Caco-2 (cell line): ENCODE data around the gene TSHR. TPM values are rescaled to one million over a fixed set of nuclear protein-coding genes. Genes with fewer than 3 reads are reported as not detected.

Experiments used
- BruUV-seq: library from RNA; stranded (reverse); fragments of 400-500 nt; replicated peaks from 2 replicates; lab custom pipeline; 2021; lab: Mats Ljungman, UMichigan
- CTCF ChIA-PET: fragments of 300-600 bp; sonication (Branson Sonifier 250); formaldehyde crosslinking; loops from one replicate; lab custom pipeline; 2022; ENCODE audit warnings: antibody characterized with exemption; lab: Charles Lee
- POLR2A ChIA-PET: fragments of 300-600 bp; sonication (Branson Sonifier 250); formaldehyde crosslinking; loops from one replicate; lab custom pipeline; 2022; ENCODE audit warnings: antibody characterized with exemption; lab: Charles Lee
- DNase-seq, 2 experiments: peaks; one replicate each; pipeline versions ENCODE4 v3.0.0 to v3.0.0-alpha.2; 2020 to 2022
- H3K27me3 ChIP-seq: replicated peaks from 2 replicates; pipeline ENCODE4 v1.6.0; 2011; ENCODE audit warnings: low read length; ENCODE audit not compliant: control insufficient read depth, insufficient read depth
- H3K36me3 ChIP-seq: 2 replicates; pipeline ENCODE4 v1.5.1; 2011; ENCODE audit warnings: low read length; ENCODE audit not compliant: control insufficient read depth, insufficient read depth
- H3K4me1 ChIP-seq: fragments of 250-450 bp; sonication (Bioruptor Pico); 2 replicates; pipeline ENCODE4 v1.5.1; 2020; ENCODE audit warnings: mild to moderate bottlenecking
- H3K4me3 ChIP-seq: 2 replicates; pipeline ENCODE4 v1.5.1; 2011; ENCODE audit warnings: low read depth, mild to moderate bottlenecking, control low read depth, low read length
- H3K9me3 ChIP-seq: fragments of 250-450 bp; sonication (Bioruptor Pico); 2 replicates; pipeline ENCODE4 v1.5.1; 2020; ENCODE audit warnings: mild to moderate bottlenecking, moderate library complexity
- H3K27ac Mint-ChIP-seq: one replicate; pipeline ENCODE4 v1.8.0; 2022; ENCODE audit warnings: mixed read lengths; ENCODE audit not compliant: unreplicated experiment
- H3K27me3 Mint-ChIP-seq: one replicate; pipeline ENCODE4 v1.8.0; 2022; ENCODE audit warnings: mixed read lengths; ENCODE audit not compliant: insufficient read depth, unreplicated experiment
- H3K36me3 Mint-ChIP-seq: one replicate; pipeline ENCODE4 v1.8.0; 2022; ENCODE audit warnings: mild to moderate bottlenecking, mixed read lengths; ENCODE audit not compliant: insufficient read depth, unreplicated experiment
- H3K4me1 Mint-ChIP-seq: one replicate; pipeline ENCODE4 v1.8.0; 2022; ENCODE audit warnings: low read depth, mixed read lengths; ENCODE audit not compliant: unreplicated experiment
- H3K4me3 Mint-ChIP-seq: one replicate; pipeline ENCODE4 v1.8.0; 2022; ENCODE audit warnings: mild to moderate bottlenecking, moderate library complexity, mixed read lengths; ENCODE audit not compliant: unreplicated experiment
- H3K9me3 Mint-ChIP-seq: one replicate; pipeline ENCODE4 v1.8.0; 2022; ENCODE audit warnings: mixed read lengths; ENCODE audit not compliant: unreplicated experiment
- intact Hi-C: fragments of 100-400 bp; cut with micrococcal nuclease; formaldehyde crosslinking; loops from one replicate; pipeline ENCODE4 v1.10.0; 2022; ENCODE audit not compliant: unreplicated experiment
- total RNA-seq: library from RNA; stranded (reverse); gene quantifications from 2 replicates; pipeline ENCODE4 v1.2.3, GENCODE V29; 2022
- TF ChIP-seq, protein P1 (sequence below), 2 experiments: fragments of 200-600 bp in 1 of 2; IDR thresholded peaks; 1 replicate in 1 of 2; 2 replicates in 1 of 2; pipeline versions ENCODE4 v1.5.1 to v1.8.0; 2011 to 2022; ENCODE audit warnings: antibody characterized with exemption in 1 of 2, control low read depth in 1 of 2, inconsistent platforms in 1 of 2, low read depth in 1 of 2, low read length in 1 of 2, mild to moderate bottlenecking in 1 of 2, moderate library complexity in 1 of 2; ENCODE audit not compliant: insufficient read depth in 1 of 2, severe bottlenecking in 1 of 2, unreplicated experiment in 1 of 2

TSHR gene
- total RNA-seq, 1 experiment from 2014 or later, result not detected

DNA sequence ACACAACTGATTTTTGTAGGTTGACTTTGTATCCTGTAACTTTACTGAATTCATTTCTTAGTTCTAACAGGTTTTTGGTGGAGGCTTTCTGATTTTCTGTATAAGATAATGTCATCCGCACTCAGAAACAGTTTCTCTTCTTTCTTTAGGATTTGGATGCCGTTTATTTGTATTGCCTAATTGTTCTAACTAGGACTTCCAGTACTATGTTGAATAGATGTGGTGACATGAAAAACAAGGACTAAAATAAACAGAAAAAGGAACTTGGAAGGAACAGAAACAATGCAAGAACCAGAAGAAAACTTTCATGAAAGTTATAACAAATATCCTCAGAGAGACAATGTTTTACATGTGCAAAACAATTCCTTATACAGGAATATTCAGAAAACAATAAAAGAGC lies 165.1 kb downstream of the TSHR start:
- no peaks in the 10 kb centered on the region for H3K4me1 Mint-ChIP-seq
- no peak overlapping the region for H3K4me3 Mint-ChIP-seq
- H3K4me1 ChIP-seq, result no peaks in the 10 kb centered on the region
- no peak overlapping the region for H3K4me3 ChIP-seq
- H3K27me3 ChIP-seq, result no peaks in the 10 kb centered on the region
- intact Hi-C loops, result no loop called here
- CTCF ChIA-PET, result no interaction called here
- peaks cover 7% of the 10 kb centered on the region for H3K9me3 Mint-ChIP-seq
- POLR2A ChIA-PET, result no interaction called here
- no peak overlapping the region for H3K27ac Mint-ChIP-seq
- no peaks in the 10 kb centered on the region for H3K9me3 ChIP-seq
- no peaks in the 10 kb centered on the region for H3K27me3 Mint-ChIP-seq
- no TSS peak for BruUV-seq
- no peaks in the 10 kb centered on the region for H3K36me3 ChIP-seq
- no peaks in the 10 kb centered on the region for H3K36me3 Mint-ChIP-seq
- no peak for DNase-seq
- TF ChIP-seq, protein P1, sequence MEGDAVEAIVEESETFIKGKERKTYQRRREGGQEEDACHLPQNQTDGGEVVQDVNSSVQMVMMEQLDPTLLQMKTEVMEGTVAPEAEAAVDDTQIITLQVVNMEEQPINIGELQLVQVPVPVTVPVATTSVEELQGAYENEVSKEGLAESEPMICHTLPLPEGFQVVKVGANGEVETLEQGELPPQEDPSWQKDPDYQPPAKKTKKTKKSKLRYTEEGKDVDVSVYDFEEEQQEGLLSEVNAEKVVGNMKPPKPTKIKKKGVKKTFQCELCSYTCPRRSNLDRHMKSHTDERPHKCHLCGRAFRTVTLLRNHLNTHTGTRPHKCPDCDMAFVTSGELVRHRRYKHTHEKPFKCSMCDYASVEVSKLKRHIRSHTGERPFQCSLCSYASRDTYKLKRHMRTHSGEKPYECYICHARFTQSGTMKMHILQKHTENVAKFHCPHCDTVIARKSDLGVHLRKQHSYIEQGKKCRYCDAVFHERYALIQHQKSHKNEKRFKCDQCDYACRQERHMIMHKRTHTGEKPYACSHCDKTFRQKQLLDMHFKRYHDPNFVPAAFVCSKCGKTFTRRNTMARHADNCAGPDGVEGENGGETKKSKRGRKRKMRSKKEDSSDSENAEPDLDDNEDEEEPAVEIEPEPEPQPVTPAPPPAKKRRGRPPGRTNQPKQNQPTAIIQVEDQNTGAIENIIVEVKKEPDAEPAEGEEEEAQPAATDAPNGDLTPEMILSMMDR (IDR thresholded peaks at IDR 0.05; ENCODE audit: insufficient read depth in 1 of 2, low read depth in 1 of 2, low read length in 1 of 2, severe bottlenecking in 1 of 2, unreplicated experiment in 1 of 2), result no peak

GRCh38 chr14:81122326-81122725 lies 166.9 kb downstream of the TSHR start:
- no peak overlapping the region for H3K27ac Mint-ChIP-seq
- CTCF ChIA-PET, result no interaction called here
- Histone ChIP-seq H3K4me1 (no peaks in the 10 kb centered on the region), H3K36me3 (no peaks in the 10 kb centered on the region), H3K9me3 (no peaks in the 10 kb centered on the region), H3K4me3 (no peak overlapping the region), H3K27me3 (no peaks in the 10 kb centered on the region)
- POLR2A ChIA-PET, result no interaction called here
- intact Hi-C loops, result no loop called here
- DNase-seq, result no peak
- no peaks in the 10 kb centered on the region for H3K4me1 Mint-ChIP-seq
- H3K36me3 Mint-ChIP-seq, result no peaks in the 10 kb centered on the region
- H3K27me3 Mint-ChIP-seq, result no peaks in the 10 kb centered on the region
- H3K4me3 Mint-ChIP-seq, result no peak overlapping the region
- TF ChIP-seq, protein P1 (IDR thresholded peaks at IDR 0.05; ENCODE audit: insufficient read depth in 1 of 2, low read depth in 1 of 2, low read length in 1 of 2, severe bottlenecking in 1 of 2, unreplicated experiment in 1 of 2), result no peak
- peaks cover 9% of the 10 kb centered on the region for H3K9me3 Mint-ChIP-seq
- BruUV-seq, result no TSS peak

DNA sequence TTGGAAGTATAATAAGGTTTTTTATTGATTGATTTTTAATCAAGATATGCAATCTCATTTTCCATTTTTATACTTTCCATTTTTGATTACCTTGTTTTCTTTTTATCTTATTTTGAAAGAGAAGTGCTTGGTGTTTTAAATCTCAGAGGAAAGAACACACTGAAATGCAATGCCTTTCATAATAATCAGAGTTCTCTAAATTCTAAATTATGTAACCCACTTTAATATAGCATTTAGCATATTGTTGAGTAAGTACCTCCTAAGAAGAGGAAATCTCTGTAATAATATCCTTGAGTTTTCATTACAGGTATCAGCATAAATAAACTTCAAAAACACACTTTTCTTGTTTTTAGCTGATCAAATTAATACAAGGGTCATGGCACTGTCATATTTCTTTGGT lies 168.4 kb downstream of the TSHR start:
- Histone ChIP-seq H3K4me3 (no peak overlapping the region), H3K9me3 (no peaks in the 10 kb centered on the region), H3K4me1 (no peaks in the 10 kb centered on the region), H3K27me3 (no peaks in the 10 kb centered on the region), H3K36me3 (no peaks in the 10 kb centered on the region)
- TF ChIP-seq, protein P1 (IDR thresholded peaks at IDR 0.05; ENCODE audit: insufficient read depth in 1 of 2, low read depth in 1 of 2, low read length in 1 of 2, severe bottlenecking in 1 of 2, unreplicated experiment in 1 of 2), result no peak
- POLR2A ChIA-PET, result no interaction called here
- Mint-ChIP-seq H3K27me3 (no peaks in the 10 kb centered on the region), H3K27ac (no peak overlapping the region), H3K9me3 (peaks cover 9% of the 10 kb centered on the region), H3K4me3 (no peak overlapping the region), H3K36me3 (no peaks in the 10 kb centered on the region), H3K4me1 (no peaks in the 10 kb centered on the region)
- intact Hi-C loops, result no loop called here
- CTCF ChIA-PET, result no interaction called here
- BruUV-seq, result no TSS peak
- no peak for DNase-seq
